Esophagus squamous epithelium (tissue), 4 donors: ENCODE results near the gene SLC9A1.

Experiments used
- POLR2A ChIP-seq, 4 donors: fragments of 450-650 bp; IDR thresholded peaks; one replicate each; pipeline ENCODE4 v1.6.1; 2017; ENCODE audit warnings: antibody characterized with exemption in 4 of 4, mild to moderate bottlenecking in 4 of 4, moderate library complexity in 3 of 4
- TF ChIP-seq, protein P1 (sequence below), 6 experiments: fragments of 450-650 bp in 4 of 6; fragments of 200-600 bp in 2 of 6; sonication (generic) in 2 of 6; IDR thresholded peaks; one replicate each; pipeline ENCODE4 v1.5.1; 2016 to 2019; ENCODE audit warnings: antibody characterized with exemption in 6 of 6, mild to moderate bottlenecking in 4 of 6, moderate library complexity in 4 of 6

DNA sequence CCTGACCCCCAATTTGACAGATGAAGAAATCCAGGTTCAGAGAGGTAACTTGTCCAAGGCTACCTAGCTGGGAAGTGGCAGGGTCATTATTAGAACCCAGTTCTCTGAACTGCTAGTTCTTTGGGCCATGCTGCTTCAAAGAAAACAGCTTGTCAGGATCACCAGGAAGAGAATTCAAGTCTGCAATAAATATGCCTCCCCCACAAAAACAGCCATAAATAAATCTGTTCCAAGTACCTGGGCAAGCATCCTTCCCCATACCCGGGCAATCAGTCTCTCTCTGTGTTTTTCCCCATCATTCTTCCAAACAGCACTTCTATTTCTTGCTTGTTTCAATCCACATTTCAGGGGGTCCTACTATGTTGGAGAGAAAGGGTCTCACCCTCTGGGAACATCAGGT is 34.1 kb downstream of the SLC9A1 start:
- TF ChIP-seq, protein P1, sequence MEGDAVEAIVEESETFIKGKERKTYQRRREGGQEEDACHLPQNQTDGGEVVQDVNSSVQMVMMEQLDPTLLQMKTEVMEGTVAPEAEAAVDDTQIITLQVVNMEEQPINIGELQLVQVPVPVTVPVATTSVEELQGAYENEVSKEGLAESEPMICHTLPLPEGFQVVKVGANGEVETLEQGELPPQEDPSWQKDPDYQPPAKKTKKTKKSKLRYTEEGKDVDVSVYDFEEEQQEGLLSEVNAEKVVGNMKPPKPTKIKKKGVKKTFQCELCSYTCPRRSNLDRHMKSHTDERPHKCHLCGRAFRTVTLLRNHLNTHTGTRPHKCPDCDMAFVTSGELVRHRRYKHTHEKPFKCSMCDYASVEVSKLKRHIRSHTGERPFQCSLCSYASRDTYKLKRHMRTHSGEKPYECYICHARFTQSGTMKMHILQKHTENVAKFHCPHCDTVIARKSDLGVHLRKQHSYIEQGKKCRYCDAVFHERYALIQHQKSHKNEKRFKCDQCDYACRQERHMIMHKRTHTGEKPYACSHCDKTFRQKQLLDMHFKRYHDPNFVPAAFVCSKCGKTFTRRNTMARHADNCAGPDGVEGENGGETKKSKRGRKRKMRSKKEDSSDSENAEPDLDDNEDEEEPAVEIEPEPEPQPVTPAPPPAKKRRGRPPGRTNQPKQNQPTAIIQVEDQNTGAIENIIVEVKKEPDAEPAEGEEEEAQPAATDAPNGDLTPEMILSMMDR (IDR thresholded peaks at IDR 0.05) = no peak
- TF ChIP-seq POLR2A (IDR thresholded peaks at IDR 0.05) = no peak
